NCI-H748 treated with DMSO at 0.1 percent for 48 hours (cell line): ENCODE results near the gene FAM3C.
"Not testable (repeated sequence)": the region's sequence is repeated elsewhere in the genome, so short reads cannot be mapped to it uniquely, and the experiment has no call there.

ENCODE experiments used
- DNase-seq: peaks from one replicate; lab custom pipeline; 2025; lab: John Stamatoyannopoulos, UW

The FAM3C gene, protein sequence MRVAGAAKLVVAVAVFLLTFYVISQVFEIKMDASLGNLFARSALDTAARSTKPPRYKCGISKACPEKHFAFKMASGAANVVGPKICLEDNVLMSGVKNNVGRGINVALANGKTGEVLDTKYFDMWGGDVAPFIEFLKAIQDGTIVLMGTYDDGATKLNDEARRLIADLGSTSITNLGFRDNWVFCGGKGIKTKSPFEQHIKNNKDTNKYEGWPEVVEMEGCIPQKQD

DNA sequence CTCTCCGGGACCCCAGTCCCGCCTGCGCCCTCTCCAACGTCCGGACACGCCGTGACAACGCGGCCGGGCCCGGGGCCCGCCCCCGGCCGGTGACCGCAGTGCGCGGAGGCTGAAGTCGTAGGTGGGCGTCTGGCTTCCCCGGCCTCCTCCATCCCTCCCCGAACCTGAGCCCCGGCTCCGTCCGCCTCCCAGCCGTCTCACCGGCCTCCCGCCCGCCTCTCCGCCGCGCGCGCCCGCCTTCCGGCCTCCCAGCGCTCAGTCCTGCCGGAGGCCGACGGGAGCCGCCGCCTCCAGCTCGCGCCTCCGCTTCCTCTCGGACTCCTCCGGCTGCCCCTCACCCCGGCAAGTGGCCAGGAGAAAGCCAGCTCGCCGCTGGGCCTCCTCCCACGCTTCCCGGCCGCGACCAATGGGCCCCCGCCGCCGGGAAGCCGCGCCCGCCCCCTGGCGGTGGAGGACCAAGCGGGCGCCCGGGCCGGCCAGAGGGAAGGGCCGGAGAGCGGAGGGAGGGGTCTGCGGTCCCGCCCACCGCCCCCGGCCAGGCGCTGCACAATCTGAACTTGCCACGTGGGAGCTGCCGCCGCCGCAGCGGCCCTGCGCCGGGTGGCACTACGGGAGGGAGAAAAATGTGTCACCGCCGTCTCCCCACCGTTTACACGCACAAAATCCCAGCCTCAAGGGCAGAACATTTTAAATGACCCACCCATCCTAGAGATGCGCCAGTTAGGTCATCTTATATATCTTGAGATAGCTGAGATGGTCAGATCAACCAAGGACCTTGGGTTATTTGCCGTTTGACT, at the start of gene FAM3C:
Gene FAM3C (minus strand): TSS at position 348 of the 797 bp plus-strand sequence. CDS start 13,339 bp downstream, outside the sequence.
- DNase-seq, result peak; percentile 87

DNA sequence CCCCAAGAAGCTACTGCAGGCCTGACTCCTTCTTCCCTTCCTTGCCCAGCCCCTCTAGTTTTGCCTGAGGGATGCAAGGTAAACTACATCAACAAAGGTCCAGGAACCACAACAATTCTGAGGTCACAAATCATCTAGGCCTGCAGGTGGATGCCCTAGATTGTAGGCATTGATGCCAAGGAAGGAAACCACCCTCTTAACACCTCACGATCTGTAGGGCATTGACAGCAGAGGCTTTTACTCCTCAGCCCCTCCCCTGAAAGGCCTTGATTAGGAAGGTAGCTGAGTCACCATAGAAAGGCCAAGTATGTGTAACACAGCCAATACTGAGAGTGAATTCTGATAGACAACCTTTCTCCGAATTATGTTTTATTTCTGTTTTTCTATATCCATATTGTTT, 46.7 kb upstream of the FAM3C start:
- no peak for DNase-seq

DNA sequence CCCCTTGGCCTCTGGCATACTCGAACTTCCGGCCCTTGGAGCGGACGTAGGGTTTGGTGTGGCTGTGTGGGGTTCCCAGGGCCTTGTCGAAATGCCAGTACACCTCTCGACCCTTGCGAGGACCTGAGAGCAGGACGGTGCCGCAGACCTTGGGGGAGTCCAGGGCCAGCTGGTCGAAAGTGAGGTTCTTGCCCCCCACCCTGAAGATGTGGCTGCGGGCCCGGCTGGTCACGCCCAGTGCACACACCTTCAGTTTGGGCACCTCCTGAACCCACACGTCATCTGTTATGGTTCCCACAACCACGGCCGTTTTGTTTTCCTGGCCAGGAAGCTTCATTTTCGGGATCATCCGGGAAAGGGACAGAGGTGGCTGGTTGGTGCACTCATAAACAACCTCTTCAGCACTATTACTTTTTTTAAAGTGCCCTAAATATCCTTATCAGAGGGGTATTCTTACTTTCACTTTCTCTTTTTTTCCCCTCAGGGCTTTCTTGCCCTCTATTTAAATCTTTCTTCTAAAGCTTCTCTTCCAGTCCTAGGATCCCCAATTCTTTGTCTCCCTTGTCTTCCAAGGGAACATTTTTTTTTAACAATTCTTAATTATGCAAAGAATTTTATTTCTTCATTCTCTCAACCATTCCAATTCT, 44.9 kb upstream of the FAM3C start:
- no peak for DNase-seq

DNA sequence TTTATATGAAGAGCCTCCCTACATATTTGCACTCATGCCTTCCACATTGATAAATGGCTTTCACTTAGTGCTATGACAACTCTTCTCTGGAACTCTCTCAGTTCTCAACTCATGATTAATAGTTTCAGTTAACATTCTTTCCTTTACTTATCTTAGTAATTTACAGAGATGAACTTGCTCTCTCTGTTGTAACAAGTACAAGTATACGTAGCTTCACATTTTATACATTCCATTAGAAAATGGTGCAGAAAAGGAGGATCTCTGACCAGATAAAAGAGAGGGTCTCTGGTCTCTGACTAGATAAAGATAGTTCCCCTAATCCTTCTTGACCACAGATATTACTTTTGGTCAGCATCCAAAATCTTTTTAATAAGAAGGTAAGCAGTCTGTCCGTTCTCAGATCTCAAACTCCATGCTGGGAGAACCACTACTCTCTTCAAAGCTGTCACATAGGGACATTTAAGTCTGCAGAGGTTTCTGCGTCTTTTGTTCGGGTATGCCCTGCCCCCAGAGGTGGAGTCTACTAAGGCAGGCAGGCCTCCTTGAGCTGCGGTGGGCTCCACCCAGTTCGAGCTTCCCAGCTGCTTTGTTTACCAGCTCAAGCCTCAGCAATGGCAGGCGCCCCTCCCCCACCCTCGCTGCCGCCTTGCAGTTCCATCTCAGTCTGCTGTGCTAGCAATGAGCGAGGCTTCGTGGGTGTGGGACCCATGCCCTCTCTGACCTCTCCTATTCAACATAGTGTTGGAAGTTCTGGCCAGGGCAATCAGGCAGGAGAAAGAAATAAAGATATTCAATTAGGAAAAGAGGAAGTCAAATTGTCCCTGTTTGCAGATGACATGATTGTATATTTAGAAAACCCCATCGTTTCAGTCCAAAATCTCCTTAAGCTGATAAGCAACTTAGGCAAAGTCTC, 42.2 kb upstream of the FAM3C start:
- DNase-seq, result not testable (repeated sequence)

DNA sequence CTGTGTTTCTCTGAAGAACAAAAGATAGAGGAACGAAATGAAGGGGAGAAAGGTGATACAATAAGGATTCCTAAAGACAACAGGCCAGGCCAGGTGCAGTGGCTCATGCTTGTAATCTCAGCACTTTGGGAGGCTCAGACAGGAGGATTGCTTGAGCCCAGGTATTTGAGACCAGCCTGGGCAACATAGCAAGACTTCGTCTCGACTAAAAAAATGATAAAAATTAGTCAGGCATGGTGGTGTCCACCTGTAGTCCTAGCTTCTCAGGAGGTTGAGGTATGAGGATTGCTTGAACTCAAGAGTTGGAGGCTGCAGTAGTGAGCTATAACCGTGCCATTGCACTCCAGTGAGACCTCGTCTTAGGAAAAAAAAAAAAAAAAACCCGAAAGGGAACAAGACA, 41.4 kb upstream of the FAM3C start:
- no peak for DNase-seq

DNA sequence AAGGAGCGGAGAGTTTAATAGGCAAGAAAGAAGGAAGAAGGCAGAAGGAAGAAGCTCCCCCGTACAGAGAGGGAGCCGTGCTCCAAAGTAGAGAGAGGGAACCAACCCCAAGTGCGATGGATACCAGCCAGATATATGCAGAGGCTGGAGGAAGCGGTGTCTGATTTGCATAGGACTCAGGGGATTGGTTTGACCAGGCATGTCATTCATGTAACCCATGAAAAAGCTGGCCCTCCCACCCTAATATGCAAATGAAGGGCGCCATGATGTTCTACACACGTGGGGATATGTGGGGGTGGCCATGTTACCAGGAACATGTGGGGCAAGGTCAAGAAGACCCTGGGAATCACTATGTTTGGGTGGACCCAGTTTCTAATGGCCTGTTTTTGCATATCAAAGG, 40.6 kb upstream of the FAM3C start:
- DNase-seq, result no peak

DNA sequence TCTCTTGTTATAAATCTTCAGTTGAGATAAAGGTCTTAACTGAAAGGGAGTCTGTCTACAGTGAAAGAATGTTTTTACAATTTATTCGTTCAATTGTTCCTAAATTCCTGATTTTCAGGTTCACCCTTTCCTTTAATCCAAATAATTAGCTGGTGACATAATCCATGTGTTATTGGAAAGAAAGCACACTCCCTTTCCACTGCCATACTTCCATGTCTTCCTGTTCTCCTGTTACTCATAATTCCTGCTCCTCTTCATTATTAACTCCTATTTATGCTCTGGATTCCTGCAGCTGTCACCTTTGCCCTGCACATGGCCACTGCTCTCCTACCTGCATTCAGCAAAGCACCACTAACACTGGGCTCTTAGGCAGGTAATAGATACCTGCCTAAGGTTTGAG, 40.0 kb upstream of the FAM3C start:
- DNase-seq, result no peak

DNA sequence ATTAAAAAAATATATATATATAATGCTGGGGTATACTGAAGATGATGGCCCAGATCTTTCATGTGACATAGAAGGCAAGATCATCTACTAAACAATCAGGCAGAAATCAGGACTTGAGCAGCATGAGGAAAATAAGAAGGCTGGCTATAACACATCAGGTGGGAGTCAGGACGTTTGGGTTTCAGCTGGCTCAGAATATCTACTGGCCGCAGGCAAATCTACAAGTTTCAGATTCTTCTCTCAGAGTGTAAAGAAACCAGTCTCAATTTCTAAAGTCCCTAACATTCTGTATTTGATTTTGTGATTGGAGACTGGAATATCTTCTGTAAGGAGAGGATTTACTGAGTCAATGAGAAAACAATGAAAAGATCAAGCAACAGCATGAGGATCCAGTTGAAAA, 37.7 kb upstream of the FAM3C start:
- DNase-seq, result no peak

DNA sequence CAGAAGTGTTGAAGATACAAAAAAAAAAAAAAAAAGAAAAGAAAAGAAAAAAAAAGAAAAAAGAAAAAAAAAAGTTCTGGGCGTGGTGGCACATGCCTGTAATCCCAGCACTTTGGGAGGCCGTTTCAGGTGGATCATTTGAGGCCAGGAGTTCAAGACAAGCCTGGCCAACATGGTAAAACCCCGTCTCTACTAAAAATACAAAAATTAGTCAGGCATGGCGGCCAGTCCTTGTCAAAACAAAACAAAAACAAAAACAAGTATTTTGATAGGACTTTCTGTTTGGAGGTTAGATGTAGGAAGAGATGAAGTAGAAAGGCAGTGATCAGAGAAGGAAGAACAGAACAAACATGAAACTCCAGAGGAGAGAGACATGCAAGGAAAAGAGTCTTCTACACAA, 36.4 kb upstream of the FAM3C start:
- DNase-seq, result not testable (repeated sequence)

DNA sequence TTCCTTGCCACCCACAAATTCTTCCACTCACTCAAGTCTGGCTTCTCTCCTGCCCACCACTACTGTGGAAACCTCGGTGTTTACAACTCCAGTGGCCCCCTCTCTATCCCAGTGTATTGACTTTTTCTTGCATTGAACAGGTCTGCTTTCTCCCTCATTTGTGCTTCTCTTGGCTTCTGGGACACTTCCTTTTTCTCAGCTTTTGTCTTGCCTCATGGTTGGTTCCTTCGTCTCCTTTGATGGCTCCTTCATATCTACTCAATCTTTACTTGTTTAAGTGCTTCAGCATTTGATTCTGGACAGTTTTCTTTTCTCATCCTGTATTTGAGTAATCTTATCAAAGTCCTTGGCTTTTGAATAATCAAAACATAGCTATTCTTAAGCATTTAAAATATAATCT, 35.9 kb upstream of the FAM3C start:
- no peak for DNase-seq

DNA sequence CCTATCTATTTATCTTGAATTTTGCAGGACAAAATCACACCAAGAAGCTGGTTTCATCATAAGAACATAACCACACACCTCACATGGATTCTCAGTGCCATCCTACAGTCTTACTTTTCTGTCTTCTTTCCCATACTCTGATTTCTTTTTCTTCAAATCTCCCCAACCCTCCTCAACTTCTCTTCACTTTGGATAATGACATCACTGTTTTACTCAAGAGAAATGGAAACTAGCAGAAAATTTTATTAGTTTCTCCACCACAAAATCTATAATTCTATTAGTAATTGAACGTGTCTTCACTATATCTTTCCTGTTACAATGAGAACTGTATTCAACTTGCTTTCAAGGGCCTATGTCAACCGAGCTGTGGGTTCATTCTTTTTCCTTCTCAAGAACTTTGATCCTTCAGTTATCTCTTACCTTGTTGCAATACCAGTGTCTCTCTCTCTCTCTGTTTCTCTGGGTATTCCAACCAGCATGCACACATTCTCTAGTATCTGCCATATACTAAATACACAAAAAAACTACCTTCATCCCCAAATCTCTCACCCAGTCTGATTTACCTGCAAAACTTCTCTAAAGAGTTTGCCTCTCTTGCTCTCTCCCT, 35.4 kb upstream of the FAM3C start:
- DNase-seq, result no peak

DNA sequence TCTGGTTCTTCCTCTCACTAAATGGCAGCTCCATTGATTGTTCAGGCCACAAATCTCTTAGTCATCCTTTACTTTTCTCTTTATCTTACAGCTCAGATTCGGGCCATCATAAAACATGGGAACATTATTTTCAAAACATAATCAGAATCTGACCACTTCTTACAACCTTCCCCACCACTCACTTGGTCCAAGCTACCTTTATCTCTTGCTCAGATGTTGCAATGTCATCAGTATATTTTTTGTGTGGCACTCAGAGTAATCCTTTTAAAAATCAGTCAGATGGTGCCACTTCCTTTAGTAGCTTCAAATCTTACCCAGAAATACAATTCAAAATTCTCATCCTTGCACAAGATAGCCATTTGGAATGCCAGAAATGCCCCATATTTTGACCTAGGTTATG, 34.5 kb upstream of the FAM3C start:
- no peak for DNase-seq

DNA sequence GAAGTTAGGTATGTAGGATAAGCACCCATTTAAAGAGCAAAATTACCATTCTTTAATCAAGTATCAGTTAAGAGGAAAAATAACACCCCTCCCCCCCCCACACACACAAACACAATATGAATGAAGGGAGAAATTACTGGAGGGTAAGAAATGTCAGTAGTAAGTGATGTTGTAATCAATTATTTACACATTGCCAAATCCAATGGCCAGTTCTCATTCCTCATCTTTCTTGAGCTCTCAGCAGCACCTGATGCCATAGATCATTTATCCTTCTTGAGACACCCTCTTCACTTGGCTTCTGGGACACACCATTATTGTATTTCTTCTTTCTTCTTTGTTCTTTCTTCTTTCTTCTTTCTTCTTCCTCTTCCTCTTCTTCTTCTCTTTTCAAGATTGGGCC, 33.7 kb upstream of the FAM3C start:
- no peak for DNase-seq

DNA sequence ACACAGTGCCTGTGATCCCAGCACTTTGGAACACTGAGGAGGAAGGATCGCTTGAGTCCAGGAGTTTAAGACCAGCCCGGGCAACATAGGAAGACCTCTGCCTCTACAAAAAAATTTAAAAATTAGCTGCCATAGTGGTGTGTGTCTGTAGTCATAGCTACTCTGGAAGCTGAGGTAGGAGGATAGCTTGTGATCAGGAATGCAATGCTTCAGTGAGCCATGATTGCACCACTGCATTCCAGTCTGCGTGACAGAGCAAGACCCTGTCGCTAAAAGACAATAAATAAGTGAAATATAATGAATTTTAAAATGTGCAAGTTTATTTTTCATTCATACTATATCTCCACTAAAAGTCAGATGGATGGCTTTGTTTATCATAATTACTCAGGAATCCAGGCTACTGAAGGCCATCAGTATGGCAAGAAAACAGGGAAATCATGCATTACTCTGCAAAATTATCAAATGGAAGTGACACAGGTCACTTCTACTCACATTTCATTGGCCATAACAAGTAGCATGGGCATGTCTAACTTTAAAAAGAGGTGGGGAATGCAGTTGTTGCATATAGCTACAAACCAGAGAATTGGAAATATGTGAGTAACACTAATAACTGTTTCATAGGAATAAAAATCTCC, 32.9 kb upstream of the FAM3C start:
- no peak for DNase-seq

DNA sequence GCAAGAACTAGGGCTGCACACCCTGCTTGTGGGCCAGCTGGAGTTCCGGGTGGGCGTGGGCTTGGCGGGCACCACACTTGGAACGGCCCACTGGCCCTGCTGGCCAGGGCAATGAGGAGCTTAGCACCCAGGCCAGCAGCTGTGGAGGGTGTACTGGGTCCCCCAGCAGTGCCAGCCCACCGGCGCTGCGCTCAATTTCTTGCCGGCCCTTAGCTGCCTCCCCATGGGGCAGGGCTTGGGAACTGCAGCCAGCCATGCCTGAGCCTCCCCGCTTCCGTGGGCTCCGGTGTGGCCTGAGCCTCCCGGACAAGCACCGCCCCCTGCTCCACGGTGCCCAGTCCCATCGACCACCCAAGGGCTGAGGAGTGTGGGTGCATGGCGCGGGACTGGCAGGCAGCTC, 25.6 kb upstream of the FAM3C start:
- not testable (repeated sequence) for DNase-seq

DNA sequence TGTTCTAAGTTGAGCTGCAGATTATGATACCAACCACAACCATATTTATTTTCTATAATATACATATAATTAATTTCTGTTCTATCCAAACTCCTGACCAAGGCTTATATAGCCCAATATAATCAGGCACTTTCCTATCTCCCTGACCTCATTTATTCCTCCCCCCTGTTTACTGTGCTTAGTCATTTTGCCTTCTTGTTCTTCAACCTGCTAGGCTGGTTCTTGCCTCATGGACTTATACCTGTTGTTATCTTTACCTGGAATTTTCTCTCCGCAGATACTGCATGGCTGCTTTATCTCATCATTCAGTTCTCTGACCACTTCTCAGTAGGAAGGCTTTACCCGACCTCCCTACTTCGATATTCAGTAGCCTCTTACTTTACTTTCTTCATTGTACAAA, 24.9 kb upstream of the FAM3C start:
- DNase-seq, result no peak

DNA sequence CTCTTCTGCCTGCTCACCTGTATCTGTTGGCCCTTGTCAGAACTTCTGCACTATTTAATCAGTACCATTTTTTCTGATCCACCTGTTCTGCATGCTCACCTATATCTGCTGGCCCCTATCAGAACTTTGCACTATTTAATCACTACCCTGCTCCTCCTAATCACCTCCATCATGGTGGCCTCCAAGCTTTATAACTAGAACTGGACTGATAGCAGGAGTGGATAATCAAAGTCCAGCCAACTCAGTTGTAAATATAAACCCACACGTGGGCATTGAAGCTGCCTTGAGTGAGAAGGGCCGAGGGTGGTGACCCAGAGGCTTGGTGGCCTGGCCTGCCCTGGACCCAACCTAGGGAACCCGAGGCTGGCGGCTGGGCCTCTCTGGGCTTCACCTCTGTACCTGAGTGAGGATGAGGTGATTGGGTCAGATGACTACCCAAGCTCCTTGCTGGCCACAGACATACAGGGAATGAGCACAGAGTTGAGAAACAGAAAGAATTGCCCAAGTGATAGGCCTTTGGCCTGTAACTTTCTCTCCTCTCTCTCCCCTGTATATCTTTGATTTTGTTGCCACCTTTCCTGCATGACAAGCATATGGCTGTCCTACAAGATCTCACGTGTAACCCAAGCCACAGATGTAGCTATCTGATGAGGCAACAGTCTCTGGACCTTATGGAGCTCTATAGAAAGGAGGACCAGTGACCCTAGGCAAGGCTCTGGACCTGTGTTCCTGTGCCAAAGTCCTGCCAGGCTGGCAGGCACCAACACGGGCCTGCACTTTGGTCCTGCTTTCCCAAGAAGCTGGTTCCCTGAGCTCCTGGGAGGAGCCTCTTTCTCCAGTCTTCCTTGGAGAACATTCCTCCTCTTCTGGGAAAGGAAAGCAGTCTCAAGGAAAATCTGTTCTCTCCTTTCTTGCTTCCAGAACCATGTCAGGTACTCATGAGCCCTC, 23.4 kb upstream of the FAM3C start:
- no peak for DNase-seq

DNA sequence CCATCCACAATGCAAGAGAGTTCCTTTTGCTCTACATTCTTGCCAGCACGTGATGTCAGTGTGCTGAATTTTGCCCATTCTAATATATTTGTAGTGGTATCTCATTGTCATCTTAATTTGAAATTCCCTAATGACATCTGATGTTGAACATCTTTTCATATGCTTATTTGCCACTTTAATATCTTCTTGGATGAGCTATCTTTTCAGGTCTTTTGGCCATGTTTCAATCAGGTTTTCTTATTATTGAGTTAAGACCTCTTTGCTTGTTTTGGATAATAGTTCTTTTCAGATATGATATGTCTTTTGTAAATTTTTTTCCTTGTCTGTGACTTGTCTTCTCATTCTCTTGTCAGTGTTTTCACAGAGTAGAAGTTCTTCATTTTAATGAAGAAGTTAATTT, 20.4 kb upstream of the FAM3C start:
- no peak for DNase-seq

DNA sequence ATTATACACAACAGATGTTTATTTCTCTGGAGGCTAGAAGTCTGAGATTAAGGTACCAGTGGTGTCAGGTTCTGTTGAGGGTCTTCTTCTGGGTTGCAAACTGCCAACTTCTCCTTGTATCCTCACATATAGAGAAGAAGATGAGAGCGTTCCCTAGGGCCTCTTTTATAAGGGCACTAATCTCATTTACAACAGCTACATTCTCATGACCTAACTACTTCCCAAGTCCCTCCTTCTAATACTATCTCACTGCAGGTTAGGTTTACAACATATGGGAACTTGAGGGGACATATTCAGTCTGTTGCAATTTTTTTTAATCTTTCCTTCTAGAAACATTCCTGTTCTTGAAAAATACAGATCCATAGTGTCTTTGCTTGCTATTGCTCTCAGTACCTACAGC, 18.3 kb upstream of the FAM3C start:
- no peak for DNase-seq

DNA sequence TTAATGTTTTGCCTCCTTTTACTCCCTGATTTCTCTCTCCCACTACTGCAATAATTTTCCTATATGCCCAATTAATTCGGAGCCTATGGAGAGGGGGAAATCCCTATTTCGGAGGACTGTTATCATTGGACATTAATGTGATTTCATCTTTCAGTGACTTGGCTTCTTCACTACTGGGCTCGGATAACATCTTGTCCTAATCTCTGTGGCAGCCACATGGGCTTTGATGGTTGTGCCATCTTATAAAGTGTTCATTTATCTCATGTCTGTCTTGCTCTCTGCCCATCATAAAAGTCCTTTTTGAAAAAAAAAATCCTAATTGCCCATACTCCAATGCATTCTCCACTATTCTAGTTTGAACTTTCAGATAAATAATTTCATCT, 15.5 kb upstream of the FAM3C start:
- no peak for DNase-seq
